AG10803 (cell line): ENCODE data around the gene SLF2.

Experiments
- DNase-seq: peaks from one replicate; pipeline ENCODE4 v3.0.0; 2010; ENCODE audit warnings: low read depth
- H3K4me3 ChIP-seq: 2 replicates; pipeline ENCODE4 v1.5.1; 2011; ENCODE audit warnings: mild to moderate bottlenecking, low read length, control low read depth
- CTCF ChIP-seq: conservative IDR thresholded peaks from 2 replicates; pipeline ENCODE4 v1.5.1; 2011; ENCODE audit warnings: mild to moderate bottlenecking, low read length, control low read depth, inconsistent platforms

The SLF2 gene

GRCh38 chr10:100930368-100930767, 17.6 kb downstream of the SLF2 start:
- no peak for DNase-seq
- TF ChIP-seq CTCF = no peak; the same call in 1 of the 2 replicates
- no peak overlapping the region for H3K4me3 ChIP-seq

DNA sequence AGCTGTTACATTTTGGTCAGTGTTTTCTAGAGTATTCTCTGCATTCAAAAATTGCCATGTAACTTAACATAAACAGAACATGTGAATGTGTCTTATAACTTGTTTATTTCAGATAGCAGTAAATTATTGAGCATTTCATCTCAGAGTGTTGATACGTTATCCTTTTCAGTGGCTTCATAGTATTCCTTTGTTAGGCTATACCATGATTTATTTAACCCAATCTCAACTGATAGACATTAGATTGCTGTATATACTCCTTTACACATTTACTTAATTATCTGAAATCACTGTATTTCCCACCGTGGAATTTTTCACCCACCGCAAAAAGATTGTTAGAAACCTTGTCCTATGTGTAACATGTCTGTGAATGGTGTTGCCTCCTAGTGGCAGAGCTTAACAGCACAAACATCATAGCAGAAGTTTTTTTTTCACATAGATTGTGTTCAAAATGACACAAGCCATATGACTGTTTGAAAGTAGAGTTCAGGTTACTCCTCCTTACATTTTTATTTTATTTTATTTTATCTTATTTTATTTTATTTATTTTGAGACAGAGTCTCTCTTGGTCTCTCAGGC, 21.4 kb downstream of the SLF2 start:
- peak; percentile 59 for TF ChIP-seq CTCF

DNA sequence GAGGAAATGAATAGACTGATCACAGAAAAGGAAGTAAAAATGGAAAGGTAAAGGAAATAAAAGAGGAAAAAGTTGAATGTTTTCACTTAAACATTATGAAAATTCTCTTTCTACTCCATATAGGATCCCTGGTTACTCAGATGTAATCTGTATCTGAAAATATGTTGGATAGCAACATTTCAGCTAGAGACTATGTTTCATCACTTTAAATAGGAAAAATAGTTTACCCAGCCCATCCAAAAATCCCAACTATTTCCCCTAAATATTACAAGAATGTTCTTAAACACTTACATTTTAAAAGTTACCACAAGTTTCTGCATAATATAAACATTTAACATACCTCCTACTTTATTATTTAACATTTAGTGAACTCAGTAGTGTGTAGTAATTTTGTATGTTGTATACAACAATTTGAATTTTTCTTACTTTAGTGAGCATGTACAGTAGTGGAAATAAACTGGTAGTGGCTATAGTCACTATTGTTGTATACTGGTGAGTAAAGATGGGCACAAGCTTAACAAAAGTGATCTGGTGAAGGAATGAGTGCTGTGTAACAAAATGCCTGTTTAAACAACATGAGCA, 27.1 kb downstream of the SLF2 start:
- no peak for TF ChIP-seq CTCF
- DNase-seq = peak; percentile 67
- no peak overlapping the region for H3K4me3 ChIP-seq

More for the DNA sequence above, 21.4 kb downstream of the SLF2 start:
- no peak overlapping the region for H3K4me3 ChIP-seq
- DNase-seq = no peak

GRCh38 chr10:100942229-100942628, 29.5 kb downstream of the SLF2 start:
- no peak for TF ChIP-seq CTCF
- no peak overlapping the region for H3K4me3 ChIP-seq
- DNase-seq = no peak

DNA sequence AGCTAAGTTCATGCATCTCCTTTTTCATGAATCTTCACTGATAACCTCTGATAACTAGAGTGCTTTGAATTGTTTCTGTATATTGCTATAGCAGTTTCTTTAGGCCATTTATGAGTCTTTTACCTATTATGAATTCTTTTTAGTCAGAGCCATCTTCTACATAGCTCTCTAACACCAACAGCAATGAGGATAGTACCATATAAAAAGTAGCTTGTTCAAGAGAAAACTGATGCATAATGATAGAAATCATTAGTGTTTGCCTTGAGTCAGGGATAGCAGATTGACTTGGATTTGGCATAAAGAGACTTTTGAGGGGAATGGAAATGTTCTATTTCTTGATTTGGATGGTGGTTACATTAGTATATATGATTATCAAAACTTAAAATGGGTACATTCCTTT, 30.7 kb downstream of the SLF2 start:
- TF ChIP-seq CTCF = no peak
- no peak overlapping the region for H3K4me3 ChIP-seq
- DNase-seq = no peak

- no peak for TF ChIP-seq CTCF
- no peak overlapping the region for H3K4me3 ChIP-seq
- DNase-seq = no peak
Measured at GRCh38 chr10:100945754-100946153, 33.0 kb downstream of the SLF2 start.

DNA sequence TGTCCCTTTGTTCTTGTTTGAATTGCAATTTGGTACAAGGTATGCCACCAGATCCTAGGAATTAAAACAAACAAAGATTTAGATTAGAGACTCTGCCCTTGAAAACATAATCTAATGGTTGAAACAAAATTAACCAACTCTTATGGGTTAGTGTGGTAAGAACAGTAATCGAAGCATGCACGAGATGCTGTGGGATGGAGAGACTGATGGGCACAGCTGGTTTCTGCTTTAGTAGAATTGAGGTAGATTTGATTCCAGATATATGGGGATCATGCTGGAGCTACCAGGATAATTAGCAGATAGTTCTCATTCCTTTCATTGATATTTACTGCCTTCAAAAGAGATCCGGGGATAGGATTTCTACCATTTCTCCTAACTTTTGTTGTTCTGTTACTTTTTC, 36.2 kb downstream of the SLF2 start:
- DNase-seq = no peak
- no peak for TF ChIP-seq CTCF

More for the DNA sequence above, 36.2 kb downstream of the SLF2 start:
- H3K4me3 ChIP-seq = no peak overlapping the region
